A673 (cell line): ENCODE data around the gene ENOX1.

ENCODE experiments used
- EZH2 ChIP-seq: fragments of 200-600 bp; sonication (generic); IDR thresholded peaks from 2 replicates; pipeline ENCODE4 v1.6.1; 2017; ENCODE audit warnings: borderline replicate concordance, low read depth, mild to moderate bottlenecking, mixed read lengths, antibody characterized with exemption, low read length; ENCODE audit not compliant: poor library complexity, severe bottlenecking
- TF ChIP-seq, protein P1 (sequence below): fragments of 300-800, 200-600 bp; sonication (generic); conservative IDR thresholded peaks from 2 replicates; pipeline ENCODE4 v1.5.1; 2017; ENCODE audit warnings: low read depth, mild to moderate bottlenecking, antibody characterized with exemption, low read length, moderate library complexity, mixed read lengths

GRCh38 chr13:43626994-43627393 is 159.8 kb downstream of the ENOX1 start:
- TF ChIP-seq, protein P1, sequence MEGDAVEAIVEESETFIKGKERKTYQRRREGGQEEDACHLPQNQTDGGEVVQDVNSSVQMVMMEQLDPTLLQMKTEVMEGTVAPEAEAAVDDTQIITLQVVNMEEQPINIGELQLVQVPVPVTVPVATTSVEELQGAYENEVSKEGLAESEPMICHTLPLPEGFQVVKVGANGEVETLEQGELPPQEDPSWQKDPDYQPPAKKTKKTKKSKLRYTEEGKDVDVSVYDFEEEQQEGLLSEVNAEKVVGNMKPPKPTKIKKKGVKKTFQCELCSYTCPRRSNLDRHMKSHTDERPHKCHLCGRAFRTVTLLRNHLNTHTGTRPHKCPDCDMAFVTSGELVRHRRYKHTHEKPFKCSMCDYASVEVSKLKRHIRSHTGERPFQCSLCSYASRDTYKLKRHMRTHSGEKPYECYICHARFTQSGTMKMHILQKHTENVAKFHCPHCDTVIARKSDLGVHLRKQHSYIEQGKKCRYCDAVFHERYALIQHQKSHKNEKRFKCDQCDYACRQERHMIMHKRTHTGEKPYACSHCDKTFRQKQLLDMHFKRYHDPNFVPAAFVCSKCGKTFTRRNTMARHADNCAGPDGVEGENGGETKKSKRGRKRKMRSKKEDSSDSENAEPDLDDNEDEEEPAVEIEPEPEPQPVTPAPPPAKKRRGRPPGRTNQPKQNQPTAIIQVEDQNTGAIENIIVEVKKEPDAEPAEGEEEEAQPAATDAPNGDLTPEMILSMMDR, result no peak
- TF ChIP-seq EZH2, result no peak
